Measurements from ENCODE around the gene TLCD1.
"Not testable (repeated sequence)": the region's sequence is repeated elsewhere in the genome, so short reads cannot be mapped to it uniquely, and the experiment has no call there.

TLCD1 gene

DNA sequence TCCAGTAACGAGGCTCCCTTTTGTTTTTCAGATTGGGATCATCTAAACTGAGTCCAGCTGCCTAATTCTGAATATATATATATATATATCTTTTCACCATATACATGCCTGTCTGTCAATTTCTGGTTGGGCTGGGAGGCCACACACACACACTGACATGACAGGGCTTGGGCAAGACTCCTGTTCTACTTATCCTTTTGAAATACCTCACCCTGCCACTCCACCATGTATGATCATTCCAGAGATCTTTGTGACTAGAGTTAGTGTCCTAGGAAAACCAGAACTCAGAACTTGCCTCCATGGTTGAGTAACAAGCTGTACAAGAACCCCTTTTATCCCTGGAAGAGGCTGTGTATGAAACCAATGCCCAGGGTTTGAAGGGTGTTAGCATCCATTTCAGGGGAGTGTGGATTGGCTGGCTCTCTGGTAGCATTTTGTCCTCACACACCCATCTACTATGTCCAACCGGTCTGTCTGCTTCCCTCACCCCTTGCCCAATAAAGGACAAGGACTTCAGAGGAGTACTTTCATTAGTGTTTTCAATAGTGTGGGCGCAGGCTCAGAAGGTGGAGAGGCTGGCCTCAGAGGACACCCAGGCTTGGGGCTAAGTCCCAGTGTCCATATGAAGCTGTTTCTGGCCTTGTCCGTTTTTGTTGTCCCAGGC lies 2.1 kb downstream of the TLCD1 start:
- not testable (repeated sequence) for H3K27me3 ChIP-seq (ENCODE audit: insufficient read depth, low read length); H3K27ac ChIP-seq (ENCODE audit: low read length); H3K4me1 ChIP-seq (ENCODE audit: insufficient read depth, low read length); H3K9me3 ChIP-seq (ENCODE audit: insufficient read depth, low read depth, low read length)
- Histone ChIP-seq H3K4me3 (ENCODE audit: low read length) (peak overlapping the region; percentile 73; the same call in 1 of the 2 replicates), H3K9ac (ENCODE audit: low read depth, low read length) (peak overlapping the region; percentile 85; the same call in 1 of the 2 replicates), H3K36me3 (ENCODE audit: insufficient read depth, low read depth, low read length) (peaks cover 49% of the 10 kb centered on the region)

- no peak overlapping the region for H3K27ac ChIP-seq (ENCODE audit: low read length)
- H3K4me3 ChIP-seq (ENCODE audit: low read length): peak overlapping the region; percentile 40; the same call in 1 of the 2 replicates
- no peaks in the 10 kb centered on the region for H3K27me3 ChIP-seq (ENCODE audit: insufficient read depth, low read length)
- peaks cover 49% of the 10 kb centered on the region for H3K36me3 ChIP-seq (ENCODE audit: insufficient read depth, low read depth, low read length)
- no peaks in the 10 kb centered on the region for H3K9me3 ChIP-seq (ENCODE audit: insufficient read depth, low read depth, low read length)
- no peak overlapping the region; the same call in 1 of the 2 replicates for H3K9ac ChIP-seq (ENCODE audit: low read depth, low read length)
- H3K4me1 ChIP-seq (ENCODE audit: insufficient read depth, low read length): peaks cover 10% of the 10 kb centered on the region; the same call in 1 of the 2 replicates
Measured at GRCh38 chr17:28723159-28723835, 2.7 kb downstream of the TLCD1 start.

DNA sequence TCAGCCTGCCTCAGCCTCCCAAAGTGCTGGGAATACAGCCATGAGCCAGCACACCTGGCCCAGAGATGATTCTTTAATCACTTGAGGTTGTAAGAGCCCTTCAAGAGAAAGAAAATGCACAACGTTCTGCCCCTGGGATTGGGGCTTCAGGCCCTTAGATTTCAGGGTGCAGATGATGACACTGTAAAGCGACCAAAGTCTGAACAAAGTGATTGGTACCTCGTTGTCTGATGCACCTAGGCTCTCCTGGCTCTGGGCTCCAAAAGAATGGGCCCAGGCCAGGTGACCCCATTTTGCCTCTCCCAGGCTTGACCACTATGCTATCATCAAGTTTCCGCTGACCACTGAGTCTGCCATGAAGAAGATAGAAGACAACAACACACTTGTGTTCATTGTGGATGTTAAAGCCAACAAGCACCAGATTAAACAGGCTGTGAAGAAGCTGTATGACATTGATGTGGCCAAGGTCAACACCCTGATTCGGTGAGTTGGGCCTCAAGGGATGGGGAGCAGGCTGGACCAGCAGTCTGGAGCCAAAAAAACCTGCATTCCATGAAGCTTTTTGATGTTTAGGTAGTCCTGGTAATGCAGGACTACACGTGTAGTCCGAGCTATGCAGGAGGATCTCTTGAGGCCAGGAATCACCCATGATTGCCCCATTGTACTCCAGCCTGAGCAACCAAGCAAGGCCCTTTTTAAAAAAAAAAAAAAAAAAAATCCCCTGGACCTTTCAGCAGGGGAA lies 3.4 kb downstream of the TLCD1 start:
- Histone ChIP-seq H3K36me3 (ENCODE audit: insufficient read depth, low read depth, low read length) (peaks cover 49% of the 10 kb centered on the region), H3K9me3 (ENCODE audit: insufficient read depth, low read depth, low read length) (no peaks in the 10 kb centered on the region), H3K27ac (ENCODE audit: low read length) (no peak overlapping the region), H3K9ac (ENCODE audit: low read depth, low read length) (peak overlapping the region; percentile 44; the same call in 1 of the 2 replicates), H3K4me1 (ENCODE audit: insufficient read depth, low read length) (peaks cover 10% of the 10 kb centered on the region; the same call in 1 of the 2 replicates), H3K4me3 (ENCODE audit: low read length) (peak overlapping the region; percentile 49), H3K27me3 (ENCODE audit: insufficient read depth, low read length) (no peaks in the 10 kb centered on the region)

GRCh38 chr17:28720997-28721329 lies 5.1 kb downstream of the TLCD1 start:
- H3K9me3 ChIP-seq (ENCODE audit: insufficient read depth, low read depth, low read length); H3K27me3 ChIP-seq (ENCODE audit: insufficient read depth, low read length); H3K27ac ChIP-seq (ENCODE audit: low read length): not testable (repeated sequence)
- Histone ChIP-seq H3K4me1 (ENCODE audit: insufficient read depth, low read length) (peaks cover 15% of the 10 kb centered on the region), H3K36me3 (ENCODE audit: insufficient read depth, low read depth, low read length) (peaks cover 51% of the 10 kb centered on the region), H3K4me3 (ENCODE audit: low read length) (peak overlapping the region; percentile 82), H3K9ac (ENCODE audit: low read depth, low read length) (peak overlapping the region; percentile 90)

DNA sequence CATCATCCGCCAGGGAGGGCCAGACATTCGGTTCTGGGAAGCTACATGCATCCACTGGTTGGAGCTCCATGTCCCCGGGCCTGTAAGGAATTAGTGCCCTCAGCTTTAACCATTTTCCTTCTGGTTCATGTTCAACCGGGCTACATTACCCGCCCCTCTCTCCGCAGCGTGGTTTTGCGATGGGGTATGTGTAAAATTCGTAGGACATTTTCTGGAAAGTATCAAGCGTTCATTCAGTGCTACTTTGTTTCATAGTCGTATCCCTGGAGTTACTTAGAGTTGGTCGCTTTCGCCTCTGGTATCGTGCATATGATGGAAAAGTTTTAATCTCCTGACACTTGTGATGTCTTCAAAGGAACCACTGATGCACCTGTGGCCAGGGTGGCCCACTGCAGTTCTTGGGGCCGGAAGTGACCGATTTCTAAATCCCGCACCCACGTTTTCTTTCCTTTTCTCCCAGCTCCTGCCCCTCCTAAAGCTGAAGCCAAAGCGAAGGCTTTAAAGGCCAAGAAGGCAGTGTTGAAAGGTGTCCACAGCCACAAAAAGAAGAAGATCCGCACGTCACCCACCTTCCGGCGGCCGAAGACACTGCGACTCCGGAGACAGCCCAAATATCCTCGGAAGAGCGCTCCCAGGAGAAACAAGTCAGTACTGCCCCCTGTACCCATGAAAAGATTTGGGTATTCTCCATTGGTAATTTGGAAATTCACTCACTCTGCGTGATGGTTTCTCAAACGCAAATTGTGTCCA lies 5.6 kb downstream of the TLCD1 start:
- peak overlapping the region; percentile 90 for H3K9ac ChIP-seq (ENCODE audit: low read depth, low read length)
- H3K9me3 ChIP-seq (ENCODE audit: insufficient read depth, low read depth, low read length): no peaks in the 10 kb centered on the region
- H3K27ac ChIP-seq (ENCODE audit: low read length): peak overlapping the region; percentile 29
- peaks cover 56% of the 10 kb centered on the region for H3K36me3 ChIP-seq (ENCODE audit: insufficient read depth, low read depth, low read length)
- H3K4me3 ChIP-seq (ENCODE audit: low read length): peak overlapping the region; percentile 82
- H3K4me1 ChIP-seq (ENCODE audit: insufficient read depth, low read length): peaks cover 18% of the 10 kb centered on the region
- H3K27me3 ChIP-seq (ENCODE audit: insufficient read depth, low read length): no peaks in the 10 kb centered on the region

- peak overlapping the region; percentile 87 for H3K27ac ChIP-seq (ENCODE audit: low read length)
- peaks cover 20% of the 10 kb centered on the region for H3K4me1 ChIP-seq (ENCODE audit: insufficient read depth, low read length)
- H3K4me3 ChIP-seq (ENCODE audit: low read length): peak overlapping the region; percentile 82
- no peaks in the 10 kb centered on the region for H3K9me3 ChIP-seq (ENCODE audit: insufficient read depth, low read depth, low read length)
- H3K36me3 ChIP-seq (ENCODE audit: insufficient read depth, low read depth, low read length): peaks cover 60% of the 10 kb centered on the region
- no peaks in the 10 kb centered on the region for H3K27me3 ChIP-seq (ENCODE audit: insufficient read depth, low read length)
- H3K9ac ChIP-seq (ENCODE audit: low read depth, low read length): peak overlapping the region; percentile 90
Measured at GRCh38 chr17:28719021-28719433, 7.0 kb downstream of the TLCD1 start.

GRCh38 chr17:28718333-28719020 lies 7.6 kb downstream of the TLCD1 start:
- Histone ChIP-seq H3K4me3 (ENCODE audit: low read length) (peak overlapping the region; percentile 82), H3K27me3 (ENCODE audit: insufficient read depth, low read length) (no peaks in the 10 kb centered on the region), H3K4me1 (ENCODE audit: insufficient read depth, low read length) (peaks cover 20% of the 10 kb centered on the region), H3K9ac (ENCODE audit: low read depth, low read length) (peak overlapping the region; percentile 82), H3K36me3 (ENCODE audit: insufficient read depth, low read depth, low read length) (peaks cover 59% of the 10 kb centered on the region), H3K9me3 (ENCODE audit: insufficient read depth, low read depth, low read length) (no peaks in the 10 kb centered on the region), H3K27ac (ENCODE audit: low read length) (peak overlapping the region; percentile 66)

GRCh38 chr17:28717578-28718332 lies 8.3 kb downstream of the TLCD1 start, which contains the start of gene RAB34:
Gene RAB34 (minus strand): TSS chr17:28717868. CDS start chr17:28717266, 602 bp downstream.
- no peaks in the 10 kb centered on the region for H3K27me3 ChIP-seq (ENCODE audit: insufficient read depth, low read length)
- no peaks in the 10 kb centered on the region for H3K9me3 ChIP-seq (ENCODE audit: insufficient read depth, low read depth, low read length)
- peaks cover 20% of the 10 kb centered on the region for H3K4me1 ChIP-seq (ENCODE audit: insufficient read depth, low read length)
- peak within 1 kb of the TSS; percentile 87 for H3K4me3 ChIP-seq (ENCODE audit: low read length)
- H3K27ac ChIP-seq (ENCODE audit: low read length): peak within 1 kb of the TSS; percentile 66
- peak within 1 kb of the TSS; percentile 88 for H3K9ac ChIP-seq (ENCODE audit: low read depth, low read length)
- peaks cover 57% of the 10 kb centered on the region for H3K36me3 ChIP-seq (ENCODE audit: insufficient read depth, low read depth, low read length)

GRCh38 chr17:28716740-28717577 lies 9.1 kb downstream of the TLCD1 start:
- Histone ChIP-seq H3K4me1 (ENCODE audit: insufficient read depth, low read length) (peaks cover 20% of the 10 kb centered on the region), H3K27ac (ENCODE audit: low read length) (peak overlapping the region; percentile 32), H3K9ac (ENCODE audit: low read depth, low read length) (peak overlapping the region; percentile 88), H3K4me3 (ENCODE audit: low read length) (peak overlapping the region; percentile 87), H3K9me3 (ENCODE audit: insufficient read depth, low read depth, low read length) (no peaks in the 10 kb centered on the region), H3K27me3 (ENCODE audit: insufficient read depth, low read length) (no peaks in the 10 kb centered on the region), H3K36me3 (ENCODE audit: insufficient read depth, low read depth, low read length) (peaks cover 49% of the 10 kb centered on the region)

DNA sequence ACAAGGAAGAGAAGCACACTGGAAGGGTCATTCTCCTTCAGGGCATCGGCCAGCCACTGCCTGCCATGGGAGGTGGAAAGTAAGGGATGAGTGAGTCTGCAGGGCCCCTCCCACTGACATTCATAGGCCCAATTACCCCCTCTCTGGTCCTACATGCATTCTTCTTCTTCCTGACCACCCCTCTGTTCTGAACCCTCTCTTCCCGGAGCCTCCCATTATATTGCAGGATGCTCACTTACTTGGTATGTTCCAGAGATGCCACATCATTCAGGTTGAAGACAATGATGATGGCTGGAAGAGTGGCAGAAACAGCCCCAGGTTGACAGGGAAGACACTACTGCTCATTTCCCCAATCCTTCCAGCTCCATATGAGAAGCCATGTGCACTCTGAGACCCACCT lies 10.8 kb downstream of the TLCD1 start:
- H3K9ac ChIP-seq (ENCODE audit: low read depth, low read length): no peak overlapping the region
- no peak overlapping the region for H3K4me3 ChIP-seq (ENCODE audit: low read length)
- peaks cover 17% of the 10 kb centered on the region for H3K4me1 ChIP-seq (ENCODE audit: insufficient read depth, low read length)
- H3K27me3 ChIP-seq (ENCODE audit: insufficient read depth, low read length): no peaks in the 10 kb centered on the region
- peaks cover 33% of the 10 kb centered on the region for H3K36me3 ChIP-seq (ENCODE audit: insufficient read depth, low read depth, low read length)
- no peak overlapping the region for H3K27ac ChIP-seq (ENCODE audit: low read length)
- no peaks in the 10 kb centered on the region for H3K9me3 ChIP-seq (ENCODE audit: insufficient read depth, low read depth, low read length)
